HEK293 (cell line): ENCODE measurements around the gene ALOX5.

Source experiments
- CTCF ChIA-PET: fragments of 350-600 bp; formaldehyde crosslinking; extraction: SDS; loops from one replicate; lab custom pipeline; 2021; ENCODE audit warnings: antibody characterized with exemption; lab: Yijun Ruan, JAX
- POLR2A ChIA-PET: fragments of 300-600 bp; formaldehyde crosslinking; extraction: SDS; loops from one replicate; lab custom pipeline; 2020; ENCODE audit warnings: antibody characterized with exemption, inconsistent platforms; lab: Yijun Ruan, JAX
- H3K27ac ChIP-seq: fragments of 200-500 bp; sonication (Bioruptor generic); 2 replicates; pipeline ENCODE4 v1.5.1; 2014; ENCODE audit warnings: low read depth, low read length, control low read depth, inconsistent platforms; ENCODE audit errors: extremely low read depth
- H3K36me3 ChIP-seq, 2 experiments: fragments of 200-500 bp in 1 of 2; sonication (Bioruptor generic) in 1 of 2; 1 replicate in 1 of 2; 2 replicates in 1 of 2; pipeline ENCODE4 v1.5.1; 2014 to 2017; ENCODE audit warnings: inconsistent platforms in 2 of 2, low read length in 2 of 2; ENCODE audit not compliant: control insufficient read depth in 2 of 2, insufficient read depth in 1 of 2
- H3K4me1 ChIP-seq: fragments of 200-500 bp; sonication (Bioruptor generic); 2 replicates; pipeline ENCODE4 v1.5.1; 2014; ENCODE audit warnings: mild to moderate bottlenecking, low read length, inconsistent platforms; ENCODE audit not compliant: control insufficient read depth, insufficient read depth
- H3K4me3 ChIP-seq: 2 replicates; pipeline ENCODE4 v1.5.1; 2011; ENCODE audit warnings: low read depth, mild to moderate bottlenecking, control low read depth, low read length, moderate library complexity
- H3K9me3 ChIP-seq: fragments of 200-500 bp; sonication (Bioruptor generic); 2 replicates; pipeline ENCODE4 v1.5.1; 2014; ENCODE audit warnings: low read depth, low read length, inconsistent platforms; ENCODE audit not compliant: control insufficient read depth, insufficient read depth
- HOXA7 ChIP-seq: sonication (generic); formaldehyde crosslinking; IDR thresholded peaks from 2 replicates; pipeline ENCODE4 v1.8.1; 2022; ENCODE audit warnings: missing genetic modification reagents, borderline replicate concordance
- SCRT1 ChIP-seq: fragments of 450-650 bp; formaldehyde crosslinking; IDR thresholded peaks from 2 replicates; pipeline ENCODE4 v1.5.1; 2016; ENCODE audit warnings: missing biosample characterization, missing genetic modification characterization, borderline replicate concordance
- SCRT2 ChIP-seq: fragments of 450-650 bp; formaldehyde crosslinking; IDR thresholded peaks from 2 replicates; pipeline ENCODE4 v1.5.1; 2016; ENCODE audit warnings: missing biosample characterization, missing genetic modification characterization
- SETDB1 ChIP-seq: IDR thresholded peaks from one replicate; pipeline ENCODE4 v1.6.1; 2017; ENCODE audit warnings: mild to moderate bottlenecking, low read length, moderate library complexity, mixed read lengths; ENCODE audit not compliant: insufficient read length
- ZNF146 ChIP-seq: fragments of 450-650 bp; formaldehyde crosslinking; IDR thresholded peaks from 2 replicates; pipeline ENCODE4 v1.5.1; 2016; ENCODE audit warnings: missing biosample characterization, missing genetic modification characterization
- ZNF214 ChIP-seq: fragments of 450-650 bp; formaldehyde crosslinking; IDR thresholded peaks from 2 replicates; pipeline ENCODE4 v1.5.1; 2017; ENCODE audit warnings: missing biosample characterization, mild to moderate bottlenecking, missing genetic modification characterization, borderline replicate concordance
- ZNF266 ChIP-seq: fragments of 450-650 bp; formaldehyde crosslinking; IDR thresholded peaks from 2 replicates; pipeline ENCODE4 v1.5.1; 2016; ENCODE audit warnings: missing biosample characterization, missing genetic modification characterization, low read depth
- ZNF324 ChIP-seq: fragments of 450-650 bp; formaldehyde crosslinking; IDR thresholded peaks from 2 replicates; pipeline ENCODE4 v1.5.1; 2016; ENCODE audit warnings: missing biosample characterization, missing genetic modification characterization
- ZNF394 ChIP-seq: fragments of 450-650 bp; formaldehyde crosslinking; IDR thresholded peaks from 2 replicates; pipeline ENCODE4 v1.5.1; 2016; ENCODE audit warnings: missing biosample characterization, missing genetic modification characterization, mild to moderate bottlenecking, moderate library complexity, borderline replicate concordance
- ZNF433 ChIP-seq: fragments of 450-650 bp; formaldehyde crosslinking; IDR thresholded peaks from 2 replicates; pipeline ENCODE4 v1.5.1; 2016; ENCODE audit warnings: missing biosample characterization, missing genetic modification characterization, low read depth
- ZNF548 ChIP-seq: fragments of 450-650 bp; formaldehyde crosslinking; IDR thresholded peaks from 2 replicates; pipeline ENCODE4 v1.5.1; 2016; ENCODE audit warnings: missing biosample characterization, missing genetic modification characterization
- ZNF585B ChIP-seq: fragments of 450-650 bp; formaldehyde crosslinking; IDR thresholded peaks from 2 replicates; pipeline ENCODE4 v1.5.1; 2016; ENCODE audit warnings: missing biosample characterization, missing genetic modification characterization
- ZNF776 ChIP-seq: fragments of 450-650 bp; formaldehyde crosslinking; IDR thresholded peaks from 2 replicates; pipeline ENCODE4 v1.5.0; 2017; ENCODE audit warnings: missing biosample characterization, missing genetic modification characterization, borderline replicate concordance
- ZNF791 ChIP-seq: fragments of 450-650 bp; formaldehyde crosslinking; IDR thresholded peaks from 2 replicates; pipeline ENCODE4 v1.5.1; 2016; ENCODE audit warnings: missing biosample characterization, missing genetic modification characterization
- ZSCAN23 ChIP-seq: fragments of 450-650 bp; formaldehyde crosslinking; IDR thresholded peaks from 2 replicates; pipeline ENCODE4 v1.5.1; 2016; ENCODE audit warnings: missing biosample characterization, missing genetic modification characterization
- TF ChIP-seq, protein P1 (sequence below): fragments of 450-650 bp; formaldehyde crosslinking; IDR thresholded peaks from 2 replicates; pipeline ENCODE4 v1.5.1; 2017; ENCODE audit warnings: missing biosample characterization, missing genetic modification characterization
- TF ChIP-seq, protein P2 (sequence below): fragments of 450-650 bp; formaldehyde crosslinking; IDR thresholded peaks from 2 replicates; pipeline ENCODE4 v1.5.1; 2016; ENCODE audit warnings: missing biosample characterization, missing genetic modification characterization
- TF ChIP-seq, protein P3 (sequence below): fragments of 450-650 bp; formaldehyde crosslinking; IDR thresholded peaks from 2 replicates; pipeline ENCODE4 v1.5.1; 2016; ENCODE audit warnings: missing biosample characterization, missing genetic modification characterization

The ALOX5 gene

DNA sequence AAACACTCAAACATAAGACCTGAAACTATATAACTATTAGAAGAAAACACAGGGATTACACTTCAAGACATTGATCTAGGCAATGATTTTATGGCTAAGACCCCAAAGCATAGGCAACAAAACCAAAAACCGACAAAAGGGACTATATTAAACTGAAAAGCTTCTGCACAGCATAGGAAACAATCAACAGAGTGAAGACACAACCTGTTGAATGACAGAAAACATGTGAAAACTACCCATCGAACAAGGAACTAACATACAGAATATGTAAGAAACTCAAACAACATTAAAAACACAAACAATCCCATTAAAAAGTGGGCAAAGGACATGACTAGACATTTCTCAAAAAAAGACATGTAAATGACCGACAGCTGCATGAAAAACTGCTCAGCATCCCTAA lies 109.0 kb downstream of the ALOX5 start:
- POLR2A ChIA-PET = no interaction called here
- Histone ChIP-seq H3K36me3 (peaks cover 0 to 2% of the 10 kb centered on the region in 2 experiments; a peak in 1 of 3 replicates), H3K4me1 (no peaks in the 10 kb centered on the region), H3K27ac (no peak overlapping the region), H3K4me3 (no peak overlapping the region), H3K9me3 (no peaks in the 10 kb centered on the region)
- CTCF ChIA-PET = no interaction called here
- TF ChIP-seq SCRT1 (peak; percentile 96), ZNF324 (tag by site-specific recombination) (no peak), SCRT2 (tag by site-specific recombination) (peak; percentile 95), ZNF394 (tag by site-specific recombination) (no peak)
- TF ChIP-seq, protein P1, sequence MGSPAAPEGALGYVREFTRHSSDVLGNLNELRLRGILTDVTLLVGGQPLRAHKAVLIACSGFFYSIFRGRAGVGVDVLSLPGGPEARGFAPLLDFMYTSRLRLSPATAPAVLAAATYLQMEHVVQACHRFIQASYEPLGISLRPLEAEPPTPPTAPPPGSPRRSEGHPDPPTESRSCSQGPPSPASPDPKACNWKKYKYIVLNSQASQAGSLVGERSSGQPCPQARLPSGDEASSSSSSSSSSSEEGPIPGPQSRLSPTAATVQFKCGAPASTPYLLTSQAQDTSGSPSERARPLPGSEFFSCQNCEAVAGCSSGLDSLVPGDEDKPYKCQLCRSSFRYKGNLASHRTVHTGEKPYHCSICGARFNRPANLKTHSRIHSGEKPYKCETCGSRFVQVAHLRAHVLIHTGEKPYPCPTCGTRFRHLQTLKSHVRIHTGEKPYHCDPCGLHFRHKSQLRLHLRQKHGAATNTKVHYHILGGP (tag by site-specific recombination) = no peak

DNA sequence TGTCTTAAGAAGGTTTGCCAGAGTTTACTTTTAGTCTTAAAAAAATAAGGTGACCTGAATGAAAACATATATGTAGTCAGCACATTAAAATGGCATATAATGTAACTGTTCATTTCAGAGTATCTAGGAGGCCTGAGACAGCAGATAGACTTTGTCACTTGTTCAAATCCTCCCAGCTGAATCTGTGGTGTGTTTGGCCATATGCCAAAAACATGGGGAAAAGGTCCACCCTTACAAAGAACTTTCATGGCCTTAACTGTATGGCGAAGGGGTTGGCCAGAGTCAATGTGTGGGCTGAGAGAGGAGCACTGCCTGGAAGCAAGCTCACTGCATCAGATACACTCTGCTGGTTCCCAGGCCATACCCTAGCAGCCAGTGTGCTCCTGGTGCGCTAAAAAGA lies 113.7 kb downstream of the ALOX5 start:
- Histone ChIP-seq H3K9me3 (no peaks in the 10 kb centered on the region), H3K36me3 (peaks cover 0 to 6% of the 10 kb centered on the region in 2 experiments; a peak in 1 of 3 replicates), H3K4me1 (no peaks in the 10 kb centered on the region), H3K4me3 (no peak overlapping the region), H3K27ac (no peak overlapping the region)
- ChIA-PET CTCF (no interaction called here), POLR2A (no interaction called here)
- TF ChIP-seq ZNF266 (tag by site-specific recombination) = no peak

DNA sequence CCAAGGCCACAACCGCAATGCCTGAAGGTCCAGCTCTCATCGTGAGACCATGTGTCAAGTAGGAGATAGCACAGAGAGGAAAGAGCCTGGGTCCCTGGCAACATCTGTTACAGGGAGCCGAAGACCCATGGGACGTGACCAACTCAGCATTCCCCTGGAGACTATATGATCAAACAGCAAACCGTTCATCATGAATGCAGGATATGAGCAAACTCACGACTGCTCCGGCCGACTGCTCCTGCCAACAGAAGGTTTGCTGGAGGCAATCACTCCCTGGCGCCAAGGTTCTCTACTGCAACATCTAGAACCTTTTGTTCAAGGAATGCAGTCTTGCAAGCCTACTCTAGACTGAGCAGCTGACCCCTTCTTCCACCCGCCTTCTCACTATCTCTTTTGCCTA lies 114.3 kb downstream of the ALOX5 start:
- no peak overlapping the region for H3K4me3 ChIP-seq
- no peak for TF ChIP-seq SETDB1
- no peak for TF ChIP-seq ZNF214 (tag by site-specific recombination)
- TF ChIP-seq, all 188 proteins: peak for 0
- Histone ChIP-seq H3K36me3 (peaks cover 0 to 6% of the 10 kb centered on the region in 2 experiments; a peak in 1 of 3 replicates), H3K27ac (no peak overlapping the region), H3K9me3 (no peaks in the 10 kb centered on the region), H3K4me1 (no peaks in the 10 kb centered on the region)
- ChIA-PET CTCF (no interaction called here), POLR2A (no interaction called here)

DNA sequence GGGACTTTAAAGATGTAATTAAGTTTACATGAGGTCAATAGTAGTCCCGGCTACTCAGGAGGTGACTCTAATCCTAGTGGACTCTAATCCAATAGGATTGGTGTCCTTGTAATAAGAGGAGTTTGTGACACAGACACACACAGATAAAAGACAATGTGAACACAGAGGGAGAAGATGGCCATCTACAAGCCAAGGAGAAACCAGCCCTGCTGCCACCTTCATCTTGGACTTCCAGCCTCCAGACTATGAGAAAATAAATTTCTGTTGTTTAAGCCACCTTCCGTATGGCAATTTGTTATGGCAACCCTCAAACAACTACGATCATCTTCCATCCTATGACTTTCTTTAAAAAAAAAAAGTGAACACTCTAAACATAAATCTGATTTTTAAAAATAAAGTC lies 116.3 kb downstream of the ALOX5 start:
- Histone ChIP-seq H3K9me3 (no peaks in the 10 kb centered on the region), H3K4me3 (no peak overlapping the region), H3K36me3 (peaks cover 0 to 6% of the 10 kb centered on the region in 2 experiments; a peak in 1 of 3 replicates), H3K27ac (no peak overlapping the region), H3K4me1 (no peaks in the 10 kb centered on the region)
- TF ChIP-seq ZNF776 (tag by site-specific recombination) = no peak
- no peak for TF ChIP-seq ZNF146 (tag by site-specific recombination)
- peak; percentile 92 for TF ChIP-seq ZNF548
- POLR2A ChIA-PET = no interaction called here
- CTCF ChIA-PET = no interaction called here

DNA sequence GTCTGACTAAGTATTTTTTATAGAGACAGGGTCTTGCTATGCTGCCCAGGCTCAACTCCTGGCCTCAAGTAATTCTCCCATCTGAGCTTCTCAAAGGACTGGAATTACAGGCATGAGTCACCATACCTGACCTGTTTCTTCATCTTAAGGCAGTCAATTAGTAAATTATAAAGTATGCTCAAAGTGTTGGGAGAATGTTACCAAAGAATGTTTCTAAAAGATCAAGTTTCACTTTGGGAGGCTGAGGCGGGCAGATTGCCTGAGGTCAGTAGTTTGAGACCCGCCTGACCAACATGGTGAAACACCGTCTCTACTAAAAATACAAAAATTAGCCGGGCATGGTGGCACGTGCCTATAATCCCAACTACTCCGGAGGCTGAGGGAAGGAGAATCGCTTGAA lies 117.0 kb downstream of the ALOX5 start:
- no peaks in the 10 kb centered on the region for H3K9me3 ChIP-seq
- POLR2A ChIA-PET = no interaction called here
- no peak overlapping the region for H3K27ac ChIP-seq
- H3K4me1 ChIP-seq = no peaks in the 10 kb centered on the region
- CTCF ChIA-PET = no interaction called here
- peaks cover 0 to 6% of the 10 kb centered on the region in 2 experiments; a peak in 1 of 3 replicates for H3K36me3 ChIP-seq
- H3K4me3 ChIP-seq = no peak overlapping the region
- TF ChIP-seq ZNF791 = no peak
- TF ChIP-seq, protein P2, sequence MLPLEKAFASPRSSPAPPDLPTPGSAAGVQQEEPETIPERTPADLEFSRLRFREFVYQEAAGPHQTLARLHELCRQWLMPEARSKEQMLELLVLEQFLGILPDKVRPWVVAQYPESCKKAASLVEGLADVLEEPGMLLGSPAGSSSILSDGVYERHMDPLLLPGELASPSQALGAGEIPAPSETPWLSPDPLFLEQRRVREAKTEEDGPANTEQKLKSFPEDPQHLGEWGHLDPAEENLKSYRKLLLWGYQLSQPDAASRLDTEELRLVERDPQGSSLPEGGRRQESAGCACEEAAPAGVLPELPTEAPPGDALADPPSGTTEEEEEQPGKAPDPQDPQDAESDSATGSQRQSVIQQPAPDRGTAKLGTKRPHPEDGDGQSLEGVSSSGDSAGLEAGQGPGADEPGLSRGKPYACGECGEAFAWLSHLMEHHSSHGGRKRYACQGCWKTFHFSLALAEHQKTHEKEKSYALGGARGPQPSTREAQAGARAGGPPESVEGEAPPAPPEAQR (tag by site-specific recombination) = no peak
- TF ChIP-seq ZSCAN23 (tag by site-specific recombination) = no peak
- no peak for TF ChIP-seq ZNF433 (tag by site-specific recombination)
- TF ChIP-seq, protein P3, sequence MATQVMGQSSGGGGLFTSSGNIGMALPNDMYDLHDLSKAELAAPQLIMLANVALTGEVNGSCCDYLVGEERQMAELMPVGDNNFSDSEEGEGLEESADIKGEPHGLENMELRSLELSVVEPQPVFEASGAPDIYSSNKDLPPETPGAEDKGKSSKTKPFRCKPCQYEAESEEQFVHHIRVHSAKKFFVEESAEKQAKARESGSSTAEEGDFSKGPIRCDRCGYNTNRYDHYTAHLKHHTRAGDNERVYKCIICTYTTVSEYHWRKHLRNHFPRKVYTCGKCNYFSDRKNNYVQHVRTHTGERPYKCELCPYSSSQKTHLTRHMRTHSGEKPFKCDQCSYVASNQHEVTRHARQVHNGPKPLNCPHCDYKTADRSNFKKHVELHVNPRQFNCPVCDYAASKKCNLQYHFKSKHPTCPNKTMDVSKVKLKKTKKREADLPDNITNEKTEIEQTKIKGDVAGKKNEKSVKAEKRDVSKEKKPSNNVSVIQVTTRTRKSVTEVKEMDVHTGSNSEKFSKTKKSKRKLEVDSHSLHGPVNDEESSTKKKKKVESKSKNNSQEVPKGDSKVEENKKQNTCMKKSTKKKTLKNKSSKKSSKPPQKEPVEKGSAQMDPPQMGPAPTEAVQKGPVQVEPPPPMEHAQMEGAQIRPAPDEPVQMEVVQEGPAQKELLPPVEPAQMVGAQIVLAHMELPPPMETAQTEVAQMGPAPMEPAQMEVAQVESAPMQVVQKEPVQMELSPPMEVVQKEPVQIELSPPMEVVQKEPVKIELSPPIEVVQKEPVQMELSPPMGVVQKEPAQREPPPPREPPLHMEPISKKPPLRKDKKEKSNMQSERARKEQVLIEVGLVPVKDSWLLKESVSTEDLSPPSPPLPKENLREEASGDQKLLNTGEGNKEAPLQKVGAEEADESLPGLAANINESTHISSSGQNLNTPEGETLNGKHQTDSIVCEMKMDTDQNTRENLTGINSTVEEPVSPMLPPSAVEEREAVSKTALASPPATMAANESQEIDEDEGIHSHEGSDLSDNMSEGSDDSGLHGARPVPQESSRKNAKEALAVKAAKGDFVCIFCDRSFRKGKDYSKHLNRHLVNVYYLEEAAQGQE (tag by site-specific recombination) = no peak
- no peak for TF ChIP-seq HOXA7 (CRISPR knock-in tag)
- no peak for TF ChIP-seq ZNF585B (tag by site-specific recombination)
